Glomerular visceral epithelial cell (primary cell): ENCODE data around the gene RIPK4.
A peak's percentile ranks its signal among the peaks of the same experiment; 100 is the strongest.
"Not testable (repeated sequence)": the region's sequence is repeated elsewhere in the genome, so short reads cannot be mapped to it uniquely, and the experiment has no call there.

Experiments
- DNase-seq: peaks from one replicate; pipeline ENCODE4 v3.0.0-alpha.2; 2016; ENCODE audit errors: extremely low spot score

Gene RIPK4

GRCh38 chr21:41714299-41714865 lies 52.5 kb downstream of the RIPK4 start:
- DNase-seq: not testable (repeated sequence)

GRCh38 chr21:41713495-41714281 lies 53.2 kb downstream of the RIPK4 start:
- no peak for DNase-seq

- no peak for DNase-seq
Observed at GRCh38 chr21:41712730-41713129, 54.1 kb downstream of the RIPK4 start.

- DNase-seq: no peak
Observed at GRCh38 chr21:41712201-41712600, 54.7 kb downstream of the RIPK4 start.

GRCh38 chr21:41711416-41712007 lies 55.3 kb downstream of the RIPK4 start:
- no peak for DNase-seq

GRCh38 chr21:41710823-41711160 lies 56.1 kb downstream of the RIPK4 start:
- DNase-seq: no peak

- no peak for DNase-seq
Observed at GRCh38 chr21:41709965-41710822, 56.7 kb downstream of the RIPK4 start.

- DNase-seq: no peak
Observed at GRCh38 chr21:41709166-41709565, 57.7 kb downstream of the RIPK4 start.

- no peak for DNase-seq
Observed at GRCh38 chr21:41707960-41708330, 58.9 kb downstream of the RIPK4 start.

GRCh38 chr21:41707231-41707959 lies 59.5 kb downstream of the RIPK4 start:
- peak; percentile 33 for DNase-seq

- peak; percentile 23 for DNase-seq
Observed at GRCh38 chr21:41706678-41707077, 60.2 kb downstream of the RIPK4 start.

GRCh38 chr21:41706263-41706639 lies 60.6 kb downstream of the RIPK4 start:
- no peak for DNase-seq

- DNase-seq: no peak
Observed at GRCh38 chr21:41705546-41706262, 61.1 kb downstream of the RIPK4 start.

GRCh38 chr21:41703857-41704501 lies 62.9 kb downstream of the RIPK4 start:
- no peak for DNase-seq

- no peak for DNase-seq
Observed at GRCh38 chr21:41701749-41702148, 65.1 kb downstream of the RIPK4 start.

GRCh38 chr21:41699311-41699710 lies 67.5 kb downstream of the RIPK4 start:
- DNase-seq: no peak

GRCh38 chr21:41698071-41698470 lies 68.8 kb downstream of the RIPK4 start:
- no peak for DNase-seq

GRCh38 chr21:41695513-41695912 lies 71.3 kb downstream of the RIPK4 start:
- DNase-seq: no peak

- not testable (repeated sequence) for DNase-seq
Observed at GRCh38 chr21:41694042-41694441, 72.8 kb downstream of the RIPK4 start.

GRCh38 chr21:41692185-41692565 lies 74.7 kb downstream of the RIPK4 start:
- no peak for DNase-seq
